H54 (cell line): ENCODE results near the gene UBXN4.
"Not testable (repeated sequence)": the region's sequence is repeated elsewhere in the genome, so short reads cannot be mapped to it uniquely, and the experiment has no call there.

ENCODE experiments used
- DNase-seq: peaks from one replicate; pipeline ENCODE4 v3.0.0; 2011; ENCODE audit warnings: low spot score, mixed read lengths; ENCODE audit not compliant: insufficient read length
- FAIRE-seq: peaks from 3 replicates; lab custom pipeline; 2011; peaks lifted over from hg19 to GRCh38; lab: Jason Lieb, UNC
- POLR2A ChIP-seq: IDR thresholded peaks from 2 replicates; pipeline ENCODE4 v1.6.1; 2011; ENCODE audit warnings: low read depth, mild to moderate bottlenecking, low read length

Gene UBXN4, protein sequence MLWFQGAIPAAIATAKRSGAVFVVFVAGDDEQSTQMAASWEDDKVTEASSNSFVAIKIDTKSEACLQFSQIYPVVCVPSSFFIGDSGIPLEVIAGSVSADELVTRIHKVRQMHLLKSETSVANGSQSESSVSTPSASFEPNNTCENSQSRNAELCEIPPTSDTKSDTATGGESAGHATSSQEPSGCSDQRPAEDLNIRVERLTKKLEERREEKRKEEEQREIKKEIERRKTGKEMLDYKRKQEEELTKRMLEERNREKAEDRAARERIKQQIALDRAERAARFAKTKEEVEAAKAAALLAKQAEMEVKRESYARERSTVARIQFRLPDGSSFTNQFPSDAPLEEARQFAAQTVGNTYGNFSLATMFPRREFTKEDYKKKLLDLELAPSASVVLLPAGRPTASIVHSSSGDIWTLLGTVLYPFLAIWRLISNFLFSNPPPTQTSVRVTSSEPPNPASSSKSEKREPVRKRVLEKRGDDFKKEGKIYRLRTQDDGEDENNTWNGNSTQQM

DNA sequence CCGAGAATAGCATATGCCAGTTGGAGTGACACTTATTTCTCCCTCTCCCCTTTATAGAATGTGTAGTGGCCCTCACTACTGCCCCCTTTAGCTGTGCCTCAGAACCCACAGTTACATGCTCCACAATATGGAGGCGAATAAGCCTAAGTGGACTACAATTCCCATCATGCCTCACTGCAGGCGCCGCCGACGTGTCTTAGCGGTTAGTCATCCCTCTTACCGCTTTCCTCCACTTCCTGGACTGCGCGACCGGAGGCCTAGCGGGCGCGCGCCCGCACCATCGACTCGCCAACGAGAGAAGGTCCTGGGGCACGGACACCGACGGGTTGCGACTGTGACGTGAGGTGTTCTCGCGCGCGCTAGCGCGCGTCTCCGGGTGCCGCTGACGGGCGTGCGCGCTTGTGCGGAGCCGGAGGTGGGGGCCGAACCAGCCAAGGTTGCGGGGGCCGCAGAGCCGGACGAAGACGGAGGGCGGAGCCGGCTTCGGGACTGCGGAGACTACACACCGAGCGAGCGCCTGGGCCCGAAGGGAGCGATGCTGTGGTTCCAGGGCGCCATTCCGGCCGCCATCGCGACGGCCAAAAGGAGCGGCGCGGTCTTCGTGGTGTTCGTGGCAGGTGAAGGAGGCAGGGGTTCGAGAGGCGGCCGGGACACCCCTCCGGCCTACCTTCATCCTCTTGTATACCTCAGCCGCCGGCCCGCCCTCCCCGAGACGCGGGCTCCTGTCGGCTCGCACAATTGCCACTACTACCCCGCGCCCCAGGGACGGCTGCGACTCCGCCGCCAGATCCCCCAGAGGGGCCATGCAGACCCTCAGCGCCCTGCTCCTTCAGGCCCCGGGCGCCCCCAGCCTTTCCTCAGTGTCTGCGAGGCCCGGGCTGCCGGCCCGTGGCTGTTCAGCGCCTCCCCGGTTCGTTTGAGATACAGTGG is at the start of gene UBXN4:
UBXN4 (plus strand) TSS at position 461 of the 930 bp plus-strand sequence; CDS start at position 536, 75 bp downstream.
- TF ChIP-seq POLR2A = peak; percentile 73
- DNase-seq = peak; percentile 89
- peak; percentile 96 for FAIRE-seq

- no peak for TF ChIP-seq POLR2A
- DNase-seq = no peak
- FAIRE-seq = peak; percentile 62
Observed at GRCh38 chr2:135694711-135695110, 46.9 kb upstream of the UBXN4 start.

DNA sequence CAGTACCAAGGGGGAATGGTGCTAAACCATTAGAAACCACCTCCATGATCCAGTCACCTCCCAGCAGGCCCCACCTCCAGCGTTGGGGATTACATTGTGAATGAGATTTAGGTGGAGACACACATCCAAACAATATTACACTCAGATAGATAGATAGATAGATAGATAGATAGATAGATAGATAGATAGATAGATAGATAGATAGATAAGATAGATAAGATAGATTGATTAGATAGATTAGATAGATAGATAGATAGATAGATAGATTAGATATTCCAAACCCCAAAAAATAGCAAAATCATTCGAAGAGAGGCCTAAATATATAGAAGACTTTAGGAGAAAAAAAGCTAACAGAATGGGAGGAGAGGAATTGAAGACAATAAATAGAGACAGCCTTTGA is 42.8 kb upstream of the UBXN4 start:
- TF ChIP-seq POLR2A = no peak
- DNase-seq (no peak), FAIRE-seq (no peak)

DNA sequence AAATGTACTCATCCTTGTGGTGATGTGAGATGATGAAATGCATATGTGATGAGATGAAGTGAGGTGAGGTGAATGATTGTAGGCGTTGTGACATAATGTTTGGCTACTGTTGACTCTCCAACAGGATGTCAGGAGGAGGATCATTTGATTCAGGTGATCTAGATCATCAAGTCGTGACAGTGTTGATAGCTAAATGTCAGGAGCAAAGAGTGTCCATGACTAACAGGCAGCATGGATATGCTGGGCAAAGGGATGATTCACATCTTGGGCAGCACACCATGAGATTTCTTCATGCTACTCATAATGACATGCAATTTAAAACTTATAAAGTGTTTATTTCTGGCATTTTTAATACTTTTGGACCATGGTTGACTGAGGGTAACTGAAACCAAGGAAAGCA is 40.2 kb upstream of the UBXN4 start:
- FAIRE-seq (peak; percentile 64), DNase-seq (no peak)
- no peak for TF ChIP-seq POLR2A

DNA sequence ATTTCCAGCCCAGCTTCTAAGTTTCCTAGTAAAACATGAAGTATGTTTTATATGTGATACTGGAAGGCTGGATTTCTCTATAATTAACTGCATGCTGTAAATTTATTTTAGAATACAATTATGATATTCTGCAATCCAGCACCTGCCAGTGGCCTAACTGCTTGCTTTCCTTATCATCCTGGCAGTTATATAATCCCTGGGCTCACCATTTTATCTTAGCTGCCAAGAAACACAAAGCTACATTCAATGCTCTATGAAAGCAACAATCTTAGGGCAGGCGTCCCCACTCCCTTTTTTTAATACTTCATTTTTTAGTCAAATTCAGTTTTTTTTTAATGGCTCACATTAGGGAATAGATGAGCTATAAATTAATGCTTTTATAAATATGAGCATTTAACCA is 38.4 kb upstream of the UBXN4 start:
- no peak for TF ChIP-seq POLR2A
- no peak for DNase-seq
- no peak for FAIRE-seq

DNA sequence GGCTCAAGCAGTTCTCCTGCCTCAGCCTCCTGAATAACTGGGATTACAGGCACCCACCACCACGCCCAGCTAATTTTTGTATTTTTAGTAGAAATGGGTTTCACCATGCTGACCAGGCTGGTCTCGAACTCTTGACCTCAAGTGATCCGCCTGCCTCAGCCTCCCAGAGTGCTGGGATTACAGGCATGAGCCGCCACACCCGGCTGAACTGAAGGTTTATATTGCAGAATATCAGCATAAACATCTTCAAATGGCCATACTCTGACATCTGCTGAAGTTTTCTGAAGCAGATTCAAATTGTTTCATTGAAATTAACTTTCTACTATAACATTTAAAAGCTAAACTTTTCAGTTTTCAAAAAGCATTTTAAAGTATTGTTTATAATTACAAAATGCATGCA is 37.6 kb upstream of the UBXN4 start:
- not testable (repeated sequence) for FAIRE-seq, DNase-seq

GRCh38 chr2:135708159-135708558 is 33.5 kb upstream of the UBXN4 start:
- TF ChIP-seq POLR2A = no peak
- no peak for DNase-seq
- no peak for FAIRE-seq

DNA sequence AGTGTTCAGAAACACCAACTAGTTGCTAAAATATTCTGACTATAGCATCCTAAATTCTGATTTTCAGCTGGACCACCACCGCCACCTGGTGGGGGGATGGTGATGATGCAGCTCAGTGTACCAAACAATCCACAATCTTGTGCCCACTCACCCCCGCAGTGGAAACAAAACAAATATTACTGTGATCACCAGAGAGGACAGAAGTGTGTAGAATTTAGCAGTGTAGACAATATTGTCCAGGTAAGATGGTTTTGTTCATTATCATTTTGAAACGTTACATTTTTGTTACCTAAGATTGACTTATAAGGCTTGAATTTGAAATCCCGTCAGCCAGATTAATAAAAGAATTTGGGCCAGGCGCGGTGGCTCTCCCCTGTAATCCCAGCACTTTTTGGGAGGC is 31.7 kb upstream of the UBXN4 start:
- FAIRE-seq (peak; percentile 80), DNase-seq (peak; percentile 49)
- TF ChIP-seq POLR2A = no peak

DNA sequence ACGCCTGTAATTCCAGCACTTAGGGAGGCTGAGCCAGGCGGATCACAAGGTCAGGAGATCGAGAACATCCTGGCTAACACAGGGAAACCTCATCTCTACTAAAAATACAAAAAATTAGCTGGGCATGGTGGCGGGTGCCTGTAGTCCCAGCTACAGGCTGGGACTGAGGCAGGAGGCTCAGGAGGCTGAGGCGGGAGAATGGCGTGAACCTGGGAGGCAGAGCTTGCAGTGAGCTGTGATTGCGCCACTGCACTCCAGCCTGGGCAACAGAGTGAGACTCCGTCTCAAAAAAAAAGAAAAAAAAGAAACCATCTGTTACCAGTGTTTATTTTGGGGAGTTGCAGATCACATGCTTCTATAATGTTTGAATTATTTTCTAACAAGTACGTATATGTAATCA is 26.6 kb upstream of the UBXN4 start:
- not testable (repeated sequence) for DNase-seq, FAIRE-seq

GRCh38 chr2:135728064-135728743 is 13.5 kb upstream of the UBXN4 start:
- FAIRE-seq = no peak
- no peak for TF ChIP-seq POLR2A
- no peak for DNase-seq

- FAIRE-seq (no peak), DNase-seq (no peak)
- no peak for TF ChIP-seq POLR2A
Observed at GRCh38 chr2:135732561-135732960, 9.1 kb upstream of the UBXN4 start.

- DNase-seq (no peak), FAIRE-seq (no peak)
- no peak for TF ChIP-seq POLR2A
Observed at GRCh38 chr2:135733045-135733444, 8.6 kb upstream of the UBXN4 start.

GRCh38 chr2:135736546-135736945 is 5.1 kb upstream of the UBXN4 start:
- TF ChIP-seq POLR2A = no peak
- FAIRE-seq (no peak), DNase-seq (no peak)
